ENCODE results near the gene SMAD4. TPM values are rescaled to one million over a fixed set of nuclear protein-coding genes. Genes with fewer than 3 reads are reported as not detected.

The SMAD4 gene
- total and polyA plus RNA-seq, 2 of the 13 experiments (the other 11 are each of a cell fraction or from before 2014, with no cell fraction given) = 70.2 to 72.0 TPM

DNA sequence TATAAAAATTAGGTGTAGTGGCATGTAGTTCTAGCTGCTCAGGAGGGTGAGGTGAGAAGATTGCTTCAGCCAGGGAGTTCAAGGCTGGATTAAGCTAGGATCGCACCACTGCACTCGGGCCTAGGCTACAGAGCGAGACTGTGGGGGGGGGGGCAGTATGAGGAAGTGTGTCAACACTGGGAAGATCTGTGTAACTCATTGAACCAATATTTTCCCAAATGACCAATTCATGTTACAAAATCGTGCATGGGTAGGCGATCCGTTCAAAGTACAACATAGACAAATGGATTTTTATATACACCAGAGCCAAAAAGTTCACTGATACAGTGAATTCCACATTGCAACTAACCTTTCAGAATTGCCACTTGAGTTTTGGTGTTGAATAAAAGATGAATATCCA lies 8.1 kb downstream of the SMAD4 start (continued):
- TF ChIP-seq, protein P1, sequence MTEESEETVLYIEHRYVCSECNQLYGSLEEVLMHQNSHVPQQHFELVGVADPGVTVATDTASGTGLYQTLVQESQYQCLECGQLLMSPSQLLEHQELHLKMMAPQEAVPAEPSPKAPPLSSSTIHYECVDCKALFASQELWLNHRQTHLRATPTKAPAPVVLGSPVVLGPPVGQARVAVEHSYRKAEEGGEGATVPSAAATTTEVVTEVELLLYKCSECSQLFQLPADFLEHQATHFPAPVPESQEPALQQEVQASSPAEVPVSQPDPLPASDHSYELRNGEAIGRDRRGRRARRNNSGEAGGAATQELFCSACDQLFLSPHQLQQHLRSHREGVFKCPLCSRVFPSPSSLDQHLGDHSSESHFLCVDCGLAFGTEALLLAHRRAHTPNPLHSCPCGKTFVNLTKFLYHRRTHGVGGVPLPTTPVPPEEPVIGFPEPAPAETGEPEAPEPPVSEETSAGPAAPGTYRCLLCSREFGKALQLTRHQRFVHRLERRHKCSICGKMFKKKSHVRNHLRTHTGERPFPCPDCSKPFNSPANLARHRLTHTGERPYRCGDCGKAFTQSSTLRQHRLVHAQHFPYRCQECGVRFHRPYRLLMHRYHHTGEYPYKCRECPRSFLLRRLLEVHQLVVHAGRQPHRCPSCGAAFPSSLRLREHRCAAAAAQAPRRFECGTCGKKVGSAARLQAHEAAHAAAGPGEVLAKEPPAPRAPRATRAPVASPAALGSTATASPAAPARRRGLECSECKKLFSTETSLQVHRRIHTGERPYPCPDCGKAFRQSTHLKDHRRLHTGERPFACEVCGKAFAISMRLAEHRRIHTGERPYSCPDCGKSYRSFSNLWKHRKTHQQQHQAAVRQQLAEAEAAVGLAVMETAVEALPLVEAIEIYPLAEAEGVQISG (CRISPR knock-in tag; IDR thresholded peaks at IDR 0.05) = 0 out of 2 replicates have a peak, but pooled peaks have one; percentile 47
- TF ChIP-seq JDP2 (CRISPR knock-in tag; IDR thresholded peaks at IDR 0.05; ENCODE audit: borderline replicate concordance) (no peak), TGIF2 (CRISPR knock-in tag; IDR thresholded peaks at IDR 0.05) (peak; percentile 39; the same call in 1 of the 2 replicates), ZNF773 (CRISPR knock-in tag; IDR thresholded peaks at IDR 0.05; ENCODE audit: borderline replicate concordance) (no peak), ZNF737 (CRISPR knock-in tag; IDR thresholded peaks at IDR 0.05; ENCODE audit: borderline replicate concordance) (no peak), REXO4 (CRISPR knock-in tag; IDR thresholded peaks at IDR 0.05; ENCODE audit: borderline replicate concordance) (no peak), NR3C1 (CRISPR knock-in tag; IDR thresholded peaks at IDR 0.05) (no peak), SOX13 (IDR thresholded peaks at IDR 0.05) (0 out of 2 replicates have a peak, but pooled peaks have one; percentile 22), SOX13 (CRISPR knock-in tag; conservative IDR thresholded peaks at IDR 0.05 in 1 of 2, IDR thresholded peaks at IDR 0.05 in 1 of 2) (peak in 1 of 2 experiments; percentile 51; a peak in 2 of 4 replicates), ISX (CRISPR knock-in tag; conservative IDR thresholded peaks at IDR 0.05) (no peak), SMARCE1 (IDR thresholded peaks at IDR 0.05; ENCODE audit: borderline replicate concordance) (no peak), ZNF333 (CRISPR knock-in tag; IDR thresholded peaks at IDR 0.05; ENCODE audit: borderline replicate concordance) (no peak), BHLHE40 (IDR thresholded peaks at IDR 0.05; ENCODE audit: low read length) (peak; percentile 72), NFYB (CRISPR knock-in tag; IDR thresholded peaks at IDR 0.05) (no peak), POLR2AphosphoS5 (IDR thresholded peaks at IDR 0.05; ENCODE audit: low read depth, low read length) (no peak), ZNF431 (CRISPR knock-in tag; IDR thresholded peaks at IDR 0.05; ENCODE audit: borderline replicate concordance, low read depth) (no peak), ZNF234 (CRISPR knock-in tag; conservative IDR thresholded peaks at IDR 0.05) (no peak), RORA (CRISPR knock-in tag; IDR thresholded peaks at IDR 0.05) (no peak), ZNF317 (CRISPR knock-in tag; IDR thresholded peaks at IDR 0.05) (peak; percentile 64; the same call in 1 of the 2 replicates), CHD4 (IDR thresholded peaks at IDR 0.05; ENCODE audit: borderline replicate concordance, low read length) (0 out of 2 replicates have a peak, but pooled peaks have one; percentile 41), ZNF879 (CRISPR knock-in tag; IDR thresholded peaks at IDR 0.05) (no peak)
- TF ChIP-seq, protein P2, sequence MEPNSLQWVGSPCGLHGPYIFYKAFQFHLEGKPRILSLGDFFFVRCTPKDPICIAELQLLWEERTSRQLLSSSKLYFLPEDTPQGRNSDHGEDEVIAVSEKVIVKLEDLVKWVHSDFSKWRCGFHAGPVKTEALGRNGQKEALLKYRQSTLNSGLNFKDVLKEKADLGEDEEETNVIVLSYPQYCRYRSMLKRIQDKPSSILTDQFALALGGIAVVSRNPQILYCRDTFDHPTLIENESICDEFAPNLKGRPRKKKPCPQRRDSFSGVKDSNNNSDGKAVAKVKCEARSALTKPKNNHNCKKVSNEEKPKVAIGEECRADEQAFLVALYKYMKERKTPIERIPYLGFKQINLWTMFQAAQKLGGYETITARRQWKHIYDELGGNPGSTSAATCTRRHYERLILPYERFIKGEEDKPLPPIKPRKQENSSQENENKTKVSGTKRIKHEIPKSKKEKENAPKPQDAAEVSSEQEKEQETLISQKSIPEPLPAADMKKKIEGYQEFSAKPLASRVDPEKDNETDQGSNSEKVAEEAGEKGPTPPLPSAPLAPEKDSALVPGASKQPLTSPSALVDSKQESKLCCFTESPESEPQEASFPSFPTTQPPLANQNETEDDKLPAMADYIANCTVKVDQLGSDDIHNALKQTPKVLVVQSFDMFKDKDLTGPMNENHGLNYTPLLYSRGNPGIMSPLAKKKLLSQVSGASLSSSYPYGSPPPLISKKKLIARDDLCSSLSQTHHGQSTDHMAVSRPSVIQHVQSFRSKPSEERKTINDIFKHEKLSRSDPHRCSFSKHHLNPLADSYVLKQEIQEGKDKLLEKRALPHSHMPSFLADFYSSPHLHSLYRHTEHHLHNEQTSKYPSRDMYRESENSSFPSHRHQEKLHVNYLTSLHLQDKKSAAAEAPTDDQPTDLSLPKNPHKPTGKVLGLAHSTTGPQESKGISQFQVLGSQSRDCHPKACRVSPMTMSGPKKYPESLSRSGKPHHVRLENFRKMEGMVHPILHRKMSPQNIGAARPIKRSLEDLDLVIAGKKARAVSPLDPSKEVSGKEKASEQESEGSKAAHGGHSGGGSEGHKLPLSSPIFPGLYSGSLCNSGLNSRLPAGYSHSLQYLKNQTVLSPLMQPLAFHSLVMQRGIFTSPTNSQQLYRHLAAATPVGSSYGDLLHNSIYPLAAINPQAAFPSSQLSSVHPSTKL (CRISPR knock-in tag; IDR thresholded peaks at IDR 0.05) = peak; percentile 89
- TF ChIP-seq, protein P3, sequence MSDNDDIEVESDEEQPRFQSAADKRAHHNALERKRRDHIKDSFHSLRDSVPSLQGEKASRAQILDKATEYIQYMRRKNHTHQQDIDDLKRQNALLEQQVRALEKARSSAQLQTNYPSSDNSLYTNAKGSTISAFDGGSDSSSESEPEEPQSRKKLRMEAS (IDR thresholded peaks at IDR 0.05) = no peak
- TF ChIP-seq, protein P4, sequence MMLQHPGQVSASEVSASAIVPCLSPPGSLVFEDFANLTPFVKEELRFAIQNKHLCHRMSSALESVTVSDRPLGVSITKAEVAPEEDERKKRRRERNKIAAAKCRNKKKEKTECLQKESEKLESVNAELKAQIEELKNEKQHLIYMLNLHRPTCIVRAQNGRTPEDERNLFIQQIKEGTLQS (CRISPR knock-in tag; IDR thresholded peaks at IDR 0.05) = no peak
